Upper lobe of right lung (tissue), 1 donor: Measurements from ENCODE around the gene OCRL. TPM values are rescaled to one million over a fixed set of nuclear protein-coding genes. Genes with fewer than 3 reads are reported as not detected.

Source experiments
- ATAC-seq: fragments of 200-7000 bp; cut with Tn5 transposase; one replicate; pipeline ENCODE4 v1.9.1; 2020; ENCODE audit warnings: mild to moderate bottlenecking, moderate library complexity
- DNase-seq: peaks from one replicate; pipeline ENCODE4 v3.0.0-alpha.2; 2020
- H3K27ac ChIP-seq: fragments of 200-600 bp; one replicate; pipeline ENCODE4 v1.8.0; 2022
- H3K27me3 ChIP-seq: fragments of 200-600 bp; one replicate; pipeline ENCODE4 v1.8.0; 2022; ENCODE audit warnings: mild to moderate bottlenecking
- H3K36me3 ChIP-seq: fragments of 200-600 bp; one replicate; pipeline ENCODE4 v1.8.0; 2022
- H3K4me1 ChIP-seq: fragments of 200-600 bp; one replicate; pipeline ENCODE4 v1.8.0; 2022
- H3K4me3 ChIP-seq: fragments of 200-600 bp; one replicate; pipeline ENCODE4 v1.8.0; 2022; ENCODE audit warnings: mild to moderate bottlenecking
- H3K9me3 ChIP-seq: fragments of 200-600 bp; one replicate; pipeline ENCODE4 v1.8.0; 2022
- intact Hi-C: fragments of 100-400 bp; cut with DNase I; formaldehyde crosslinking; loops from one replicate; pipeline ENCODE4 v1.11.0; 2022
- total RNA-seq: library from RNA; stranded (reverse); fragmentation: NEBNext Ultra II Directional; extraction: Animal tissue kit (Norgen Biotek cat#: 25700); gene quantifications from one replicate; pipeline ENCODE4 v1.2.1, GENCODE V29; 2021
- TF ChIP-seq, protein P1 (sequence below): fragments of 200-600 bp; IDR thresholded peaks from one replicate; pipeline ENCODE4 v1.8.0; 2022; ENCODE audit warnings: antibody characterized with exemption
- donor health status: DM: no; HTN: yes; CAD: no; lungs with severe emphysema.

Gene OCRL
- total RNA-seq, 1 donor from 2014 or later, result 20.5 TPM

DNA sequence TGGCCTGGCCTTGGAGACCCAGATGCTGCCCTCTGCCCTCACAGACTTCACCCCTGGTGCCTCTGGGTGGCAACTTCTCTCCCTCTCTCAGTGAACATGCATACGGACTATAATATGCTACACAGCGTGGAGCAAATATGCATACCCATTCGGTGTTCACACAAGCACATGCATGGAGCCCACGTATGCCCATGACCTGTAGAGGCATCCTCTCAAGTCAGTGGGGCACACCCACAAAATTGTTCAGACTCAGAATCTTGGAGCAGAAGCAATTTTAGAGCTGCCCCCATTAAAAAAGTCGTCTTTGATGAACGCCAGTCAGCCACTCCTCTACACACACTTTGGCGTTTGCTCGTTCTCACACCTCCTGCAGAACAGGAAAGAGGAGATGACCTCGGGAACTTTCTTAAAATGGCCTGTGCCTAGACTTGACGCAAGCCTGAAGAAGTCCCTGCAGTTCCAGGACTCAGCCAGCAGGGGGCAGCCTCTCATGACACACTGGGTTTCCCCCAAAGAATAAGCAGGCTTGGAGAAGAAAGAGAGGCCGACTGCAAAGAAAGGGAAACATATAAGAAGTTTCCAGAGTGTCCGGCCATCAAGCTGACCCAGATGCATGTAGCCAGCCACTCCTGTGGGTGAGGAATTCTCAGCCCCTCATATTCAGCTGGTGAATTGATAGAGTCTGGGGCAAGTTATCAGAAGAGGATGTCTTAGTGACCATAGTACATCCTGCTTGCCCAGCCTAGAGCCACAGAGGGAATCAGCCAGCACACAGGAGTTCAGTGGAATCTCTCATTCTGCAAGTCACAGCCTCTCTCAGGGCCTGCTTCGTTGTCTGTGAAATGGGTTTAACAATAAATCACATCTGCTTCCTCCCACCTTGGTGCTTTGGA lies 97.4 kb downstream of the OCRL start:
- Histone ChIP-seq H3K4me3 (no peak overlapping the region), H3K27me3 (no peaks in the 10 kb centered on the region), H3K9me3 (no peaks in the 10 kb centered on the region), H3K4me1 (no peaks in the 10 kb centered on the region), H3K27ac (no peak overlapping the region), H3K36me3 (no peaks in the 10 kb centered on the region)
- DNase-seq (peak; percentile 76), ATAC-seq (peak; percentile 96)
- intact Hi-C loops, result no loop called here
- TF ChIP-seq, protein P1, sequence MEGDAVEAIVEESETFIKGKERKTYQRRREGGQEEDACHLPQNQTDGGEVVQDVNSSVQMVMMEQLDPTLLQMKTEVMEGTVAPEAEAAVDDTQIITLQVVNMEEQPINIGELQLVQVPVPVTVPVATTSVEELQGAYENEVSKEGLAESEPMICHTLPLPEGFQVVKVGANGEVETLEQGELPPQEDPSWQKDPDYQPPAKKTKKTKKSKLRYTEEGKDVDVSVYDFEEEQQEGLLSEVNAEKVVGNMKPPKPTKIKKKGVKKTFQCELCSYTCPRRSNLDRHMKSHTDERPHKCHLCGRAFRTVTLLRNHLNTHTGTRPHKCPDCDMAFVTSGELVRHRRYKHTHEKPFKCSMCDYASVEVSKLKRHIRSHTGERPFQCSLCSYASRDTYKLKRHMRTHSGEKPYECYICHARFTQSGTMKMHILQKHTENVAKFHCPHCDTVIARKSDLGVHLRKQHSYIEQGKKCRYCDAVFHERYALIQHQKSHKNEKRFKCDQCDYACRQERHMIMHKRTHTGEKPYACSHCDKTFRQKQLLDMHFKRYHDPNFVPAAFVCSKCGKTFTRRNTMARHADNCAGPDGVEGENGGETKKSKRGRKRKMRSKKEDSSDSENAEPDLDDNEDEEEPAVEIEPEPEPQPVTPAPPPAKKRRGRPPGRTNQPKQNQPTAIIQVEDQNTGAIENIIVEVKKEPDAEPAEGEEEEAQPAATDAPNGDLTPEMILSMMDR, result peak; percentile 81

DNA sequence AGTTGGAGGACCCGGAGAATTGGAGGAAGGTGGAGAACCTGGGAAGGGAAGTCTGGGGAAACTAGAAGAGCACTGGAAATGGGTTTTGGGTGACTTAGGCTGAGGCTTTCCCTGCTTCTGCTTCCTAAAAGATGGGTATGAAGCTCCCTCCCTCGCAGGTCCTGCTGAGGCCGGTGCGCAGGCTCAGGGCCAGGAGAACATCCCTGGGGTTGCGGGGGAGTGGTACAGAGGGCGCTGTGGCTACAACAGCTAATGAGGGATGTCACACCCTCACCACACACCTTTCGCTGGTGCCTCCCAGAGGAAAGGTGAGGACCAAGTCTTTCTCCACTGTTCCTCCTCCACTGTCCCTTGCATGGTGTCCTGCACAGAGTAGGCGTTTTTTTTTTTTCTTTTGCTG lies 98.9 kb downstream of the OCRL start:
- ATAC-seq (no peak), DNase-seq (no peak)
- Histone ChIP-seq H3K27ac (no peak overlapping the region), H3K36me3 (no peaks in the 10 kb centered on the region), H3K9me3 (no peaks in the 10 kb centered on the region), H3K4me1 (no peaks in the 10 kb centered on the region), H3K27me3 (no peaks in the 10 kb centered on the region), H3K4me3 (no peak overlapping the region)
- intact Hi-C loops, result no loop called here
- TF ChIP-seq, protein P1, result no peak

DNA sequence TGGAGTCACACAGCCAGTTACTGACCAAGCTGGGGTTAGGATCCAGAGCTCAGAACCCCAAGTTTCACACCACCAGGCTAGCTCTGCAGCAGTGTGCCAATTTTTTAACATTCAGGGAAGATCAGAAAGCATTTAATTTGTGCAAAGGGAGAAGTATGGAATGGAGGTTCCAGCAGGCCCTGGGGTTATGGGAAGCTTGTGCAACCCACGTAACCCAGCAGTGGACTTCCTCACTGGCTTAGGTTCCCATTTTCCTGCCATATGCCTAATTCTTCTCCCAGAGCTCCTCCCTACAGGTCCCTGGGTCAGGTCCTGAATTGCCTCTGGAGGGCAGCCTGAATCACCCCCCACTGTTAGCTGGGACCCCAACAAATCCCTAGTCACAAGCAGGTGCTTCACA lies 100.7 kb downstream of the OCRL start:
- ATAC-seq, result peak; percentile 53

DNA sequence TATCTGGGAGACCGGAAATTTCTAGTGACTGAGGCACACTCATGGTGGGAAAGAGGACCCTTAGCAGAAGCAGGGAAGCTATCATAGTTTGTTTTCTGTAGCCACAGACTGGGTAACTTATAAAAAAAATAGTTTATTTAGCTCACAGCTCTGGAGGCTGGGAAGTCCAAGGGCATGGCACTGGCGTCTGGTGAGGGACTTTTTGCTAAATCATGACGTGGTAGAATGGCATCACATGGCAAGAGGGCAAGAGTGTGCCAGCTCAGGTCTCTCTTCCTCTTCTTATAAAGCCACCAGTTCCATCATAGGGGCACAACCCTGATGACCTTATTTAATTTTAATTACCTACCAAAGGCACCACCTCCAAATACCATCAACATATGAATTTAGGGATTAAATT lies 101.4 kb downstream of the OCRL start:
- intact Hi-C loops, result no loop called here
- Histone ChIP-seq H3K4me3 (no peak overlapping the region), H3K27me3 (no peaks in the 10 kb centered on the region), H3K4me1 (no peaks in the 10 kb centered on the region), H3K36me3 (no peaks in the 10 kb centered on the region), H3K27ac (no peak overlapping the region), H3K9me3 (no peaks in the 10 kb centered on the region)
- no peak for ATAC-seq
- TF ChIP-seq, protein P1, result no peak
- DNase-seq, result no peak

More for the DNA sequence above, 100.7 kb downstream of the OCRL start:
- H3K27ac ChIP-seq, result no peak overlapping the region
- no peak for DNase-seq
- TF ChIP-seq, protein P1, result no peak
- H3K4me3 ChIP-seq, result no peak overlapping the region
- no peaks in the 10 kb centered on the region for H3K36me3 ChIP-seq
- no peaks in the 10 kb centered on the region for H3K27me3 ChIP-seq
- no peaks in the 10 kb centered on the region for H3K4me1 ChIP-seq
- intact Hi-C loops, result no loop called here
- no peaks in the 10 kb centered on the region for H3K9me3 ChIP-seq

DNA sequence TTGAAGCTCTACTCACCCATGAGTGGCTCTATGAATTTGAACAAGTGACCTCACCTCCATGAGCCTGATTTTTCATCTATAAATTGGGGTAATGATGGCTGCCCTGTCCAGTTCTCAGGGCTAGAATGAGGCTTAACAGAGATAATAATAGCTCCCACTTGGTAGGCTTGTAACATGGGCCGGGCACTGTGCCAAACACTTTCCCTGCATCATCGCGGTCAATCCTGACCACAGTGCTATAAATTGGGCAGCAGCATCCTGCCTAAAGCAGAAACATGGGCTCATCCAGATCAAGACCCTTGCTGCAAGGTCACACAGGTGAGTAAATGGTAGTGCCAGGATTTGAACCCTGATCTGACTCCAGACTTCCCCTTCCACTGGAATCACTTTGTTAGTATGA lies 101.9 kb downstream of the OCRL start:
- Histone ChIP-seq H3K27me3 (no peaks in the 10 kb centered on the region), H3K36me3 (no peaks in the 10 kb centered on the region), H3K9me3 (no peaks in the 10 kb centered on the region), H3K4me3 (no peak overlapping the region), H3K27ac (no peak overlapping the region), H3K4me1 (no peaks in the 10 kb centered on the region)
- no peak for ATAC-seq
- TF ChIP-seq, protein P1, result no peak
- no peak for DNase-seq
- intact Hi-C loops, result no loop called here

Other genes with a start within 250 kb of the OCRL start
- 26.9 TPM for gene SMARCA1, start 16.8 kb upstream of the OCRL start, total RNA-seq
- gene APLN, start 114.7 kb downstream of the OCRL start, total RNA-seq, result 7.9 TPM
- gene XPNPEP2, start 198.7 kb downstream of the OCRL start, total RNA-seq, result 0.93 TPM
- gene SASH3, start 239.7 kb downstream of the OCRL start, total RNA-seq, result 41.2 TPM